NCI-H2171 treated with DMSO at 0.1 percent for 48 hours (cell line): ENCODE measurements around the gene PRRC1.
"Not testable (repeated sequence)": the region's sequence is repeated elsewhere in the genome, so short reads cannot be mapped to it uniquely, and the experiment has no call there.

Experiments
- DNase-seq: peaks from one replicate; lab custom pipeline; 2025; lab: John Stamatoyannopoulos, UW

Gene PRRC1

GRCh38 chr5:127517480-127518318 is at the start of gene PRRC1:
Gene PRRC1 (plus strand): TSS chr5:127517640. CDS start chr5:127523480, 5,840 bp downstream.
- peak; percentile 72 for DNase-seq

GRCh38 chr5:127471211-127471610 is 46.2 kb upstream of the PRRC1 start:
- DNase-seq, result no peak

- DNase-seq, result no peak
Measured at GRCh38 chr5:127472700-127473099, 44.7 kb upstream of the PRRC1 start.

GRCh38 chr5:127486471-127486870 is 31.0 kb upstream of the PRRC1 start:
- no peak for DNase-seq

GRCh38 chr5:127492854-127493738 is 24.3 kb upstream of the PRRC1 start:
- peak; percentile 59 for DNase-seq

- DNase-seq, result no peak
Measured at GRCh38 chr5:127498548-127498947, 18.9 kb upstream of the PRRC1 start.

- no peak for DNase-seq
Measured at GRCh38 chr5:127505905-127506304, 11.5 kb upstream of the PRRC1 start.

GRCh38 chr5:127506616-127507015 is 10.8 kb upstream of the PRRC1 start:
- no peak for DNase-seq

- no peak for DNase-seq
Measured at GRCh38 chr5:127508644-127509373, 8.6 kb upstream of the PRRC1 start.

- DNase-seq, result no peak
Measured at GRCh38 chr5:127513408-127513970, 4.0 kb upstream of the PRRC1 start.

- no peak for DNase-seq
Measured at GRCh38 chr5:127514816-127515215, 2.6 kb upstream of the PRRC1 start.

- no peak for DNase-seq
Measured at GRCh38 chr5:127515693-127516440, 1.6 kb upstream of the PRRC1 start.

- DNase-seq, result peak; percentile 22
Measured at GRCh38 chr5:127517110-127517479, 345 bp upstream of the PRRC1 start.

- peak; percentile 12 for DNase-seq
Measured at GRCh38 chr5:127518319-127518621, 830 bp downstream of the PRRC1 start.

- no peak for DNase-seq
Measured at GRCh38 chr5:127519527-127519926, 2.1 kb downstream of the PRRC1 start.

- DNase-seq, result no peak
Measured at GRCh38 chr5:127521138-127521770, 3.8 kb downstream of the PRRC1 start.

- DNase-seq, result no peak
Measured at GRCh38 chr5:127525181-127525580, 7.7 kb downstream of the PRRC1 start.

- DNase-seq, result no peak
Measured at GRCh38 chr5:127529904-127530682, 12.7 kb downstream of the PRRC1 start.

GRCh38 chr5:127536687-127537086 is 19.2 kb downstream of the PRRC1 start:
- peak; percentile 7 for DNase-seq

GRCh38 chr5:127540553-127540952 is 23.1 kb downstream of the PRRC1 start:
- not testable (repeated sequence) for DNase-seq
